CD4-positive, alpha-beta T cell treated with Interleukin-17A for 1 hour (primary cell): Measurements from ENCODE around the gene AFTPH.

Source experiments
- DNase-seq: peaks from one replicate; pipeline ENCODE4 v3.0.0-alpha.2; 2020

The AFTPH gene

DNA sequence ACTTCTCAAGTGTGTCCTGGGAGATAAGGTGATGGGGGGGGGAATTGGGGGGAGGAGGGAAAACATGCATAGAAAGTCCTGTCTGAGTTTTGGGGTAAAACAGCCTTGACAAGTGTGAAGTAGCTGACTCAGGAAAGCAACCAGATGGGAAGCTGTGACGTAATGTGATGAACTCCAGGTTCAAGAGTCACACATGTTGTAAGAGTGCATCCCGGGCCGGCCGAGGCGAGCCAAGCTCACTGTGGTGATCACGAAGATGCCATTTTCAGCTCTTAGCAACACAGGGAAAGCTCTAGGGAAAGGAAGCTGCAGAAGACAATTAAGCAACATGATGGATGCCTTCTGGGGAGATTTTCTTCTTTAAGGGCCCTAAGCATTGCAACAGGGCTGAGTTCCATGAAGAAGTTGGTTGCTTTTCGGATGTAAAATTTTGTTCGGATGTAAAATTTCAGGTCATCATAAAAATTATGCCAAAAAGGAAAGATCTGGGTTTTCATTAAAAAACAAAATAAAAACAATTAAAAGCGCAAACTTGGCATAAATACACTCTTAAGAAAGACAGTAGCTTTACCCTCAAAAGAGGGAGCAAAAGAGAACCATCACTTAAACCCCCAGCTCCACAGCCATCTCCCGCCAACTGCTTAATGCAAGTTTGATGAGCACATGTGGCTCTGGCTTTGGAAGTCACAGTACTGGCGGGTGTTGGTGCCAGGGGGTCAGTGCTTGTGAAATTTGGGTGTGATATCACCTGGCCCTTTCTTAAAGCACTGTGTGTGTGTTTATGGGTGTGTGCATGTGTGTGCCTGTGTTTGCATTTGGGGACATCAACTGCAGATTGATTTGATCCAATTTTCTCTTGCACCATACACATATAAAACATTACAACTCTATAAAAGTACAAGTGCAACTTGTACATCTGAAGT lies 110.5 kb downstream of the AFTPH start:
- DNase-seq, result no peak

DNA sequence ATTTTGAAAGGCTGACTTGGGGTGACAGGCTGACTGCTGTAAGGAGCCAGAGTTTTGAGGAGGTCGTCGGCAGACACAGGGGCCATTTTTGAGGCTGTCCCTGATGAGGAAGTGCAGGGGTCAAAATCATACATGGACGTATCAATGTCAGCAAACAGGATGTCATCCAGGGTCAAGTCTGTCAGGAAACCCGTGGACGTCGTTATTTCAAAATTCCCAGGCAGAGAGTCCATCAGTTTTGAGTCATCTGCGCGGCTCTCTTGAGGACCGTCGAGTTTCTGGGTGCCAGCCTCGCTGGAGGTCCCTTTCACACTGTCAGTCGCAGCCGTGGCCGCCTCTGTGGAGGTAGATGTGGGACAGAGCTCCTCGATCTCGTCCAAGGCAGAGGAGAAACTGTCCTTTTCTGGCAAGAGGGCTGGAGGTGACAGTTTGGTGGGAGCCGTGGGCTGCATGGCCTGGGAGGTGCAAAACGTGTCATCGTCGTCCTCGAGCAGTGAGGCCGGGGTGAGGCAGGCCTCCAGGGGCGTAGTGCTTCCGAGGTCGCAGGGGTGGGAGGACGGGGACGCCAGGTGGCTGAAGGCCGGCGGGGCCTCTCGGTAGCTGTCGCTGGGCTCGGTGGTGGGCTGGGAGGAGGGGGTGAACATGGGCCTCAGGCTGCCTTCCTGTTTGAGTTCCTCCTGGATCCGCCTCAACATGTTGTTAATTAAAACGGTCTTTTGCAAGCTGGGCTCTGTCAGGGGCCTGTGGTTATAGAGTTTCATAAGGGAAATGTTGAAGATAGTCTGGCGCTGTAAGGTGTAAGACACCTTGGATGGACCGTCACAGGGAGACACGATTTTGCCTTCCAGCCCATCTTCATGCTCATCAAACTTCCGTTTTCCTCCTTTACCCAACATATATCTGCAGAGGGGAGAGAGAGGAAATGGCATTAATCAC lies 112.1 kb downstream of the AFTPH start:
- no peak for DNase-seq

DNA sequence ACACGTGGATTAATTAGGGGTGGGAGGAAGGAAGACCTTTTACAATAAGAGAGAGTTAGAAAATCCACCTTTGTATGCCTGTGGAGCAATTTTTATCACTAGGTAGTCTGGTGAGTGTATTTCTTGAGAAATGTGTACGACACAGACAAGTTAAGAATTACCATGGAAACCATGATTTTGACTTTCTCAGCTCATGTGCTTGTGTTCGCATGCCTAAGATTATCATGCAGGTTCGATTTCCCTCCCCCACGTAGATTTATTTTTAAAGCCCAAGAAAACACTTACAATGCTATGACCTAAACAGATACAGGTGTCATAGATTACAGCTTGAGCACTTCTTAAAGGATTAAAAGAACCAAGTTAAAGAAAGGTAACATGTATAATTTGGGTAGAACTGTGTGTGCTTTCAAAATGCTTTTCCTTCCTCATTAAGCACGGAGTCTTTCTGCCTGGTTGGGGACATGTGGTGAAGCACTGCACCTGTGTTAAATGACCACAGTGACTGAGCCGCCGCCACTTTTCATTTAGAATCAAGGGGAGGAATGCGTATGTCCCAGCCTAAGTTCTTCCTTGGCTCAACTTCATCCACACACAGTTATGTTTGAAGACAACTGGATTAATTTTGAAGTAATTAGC lies 113.0 kb downstream of the AFTPH start:
- no peak for DNase-seq

DNA sequence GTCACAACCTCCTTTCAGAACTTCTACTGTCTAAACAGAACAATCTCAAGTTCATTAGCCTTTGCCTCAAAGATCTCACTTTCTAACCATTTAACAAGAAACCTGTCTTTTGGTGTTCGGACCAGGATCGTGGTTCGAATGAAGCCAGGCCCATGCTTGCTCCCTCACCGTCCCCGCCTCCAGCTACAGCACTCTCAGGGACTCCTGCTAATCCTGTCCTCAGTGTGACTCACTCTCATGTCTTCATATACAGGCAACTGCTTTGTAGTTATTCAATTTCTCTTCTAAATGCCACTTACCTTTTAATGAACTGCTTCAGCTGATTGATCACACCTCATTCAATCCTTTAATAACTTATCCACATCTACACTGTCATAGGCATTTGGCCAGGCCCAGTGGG lies 113.8 kb downstream of the AFTPH start:
- DNase-seq, result no peak

DNA sequence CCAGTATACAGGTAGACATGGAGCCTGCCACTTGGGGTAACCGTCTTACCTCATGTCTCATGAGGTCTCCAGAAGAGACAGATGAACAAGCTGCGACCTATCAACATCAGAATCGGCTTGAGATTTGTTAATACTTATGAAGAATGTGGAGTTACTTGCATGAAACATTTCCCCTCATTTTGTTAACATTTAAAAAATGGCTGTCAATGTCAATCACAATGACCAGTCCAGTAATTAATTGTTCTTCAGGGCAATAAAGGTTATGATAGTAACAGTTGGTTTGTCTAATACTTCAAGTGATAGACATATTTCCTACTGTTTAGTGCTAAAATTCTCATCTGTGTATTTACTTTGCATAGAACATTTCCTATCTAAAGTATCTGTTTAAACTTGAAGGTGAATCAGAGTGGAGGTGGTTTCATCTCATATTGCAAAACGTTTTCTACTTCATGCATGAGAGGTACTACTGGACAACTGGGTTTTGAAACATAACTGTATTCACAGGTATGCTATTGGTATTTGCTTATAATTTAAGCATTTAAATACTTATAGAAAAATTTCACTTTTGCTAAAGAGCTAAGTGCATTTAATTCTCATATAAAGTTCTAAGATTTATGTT lies 114.5 kb downstream of the AFTPH start:
- no peak for DNase-seq

DNA sequence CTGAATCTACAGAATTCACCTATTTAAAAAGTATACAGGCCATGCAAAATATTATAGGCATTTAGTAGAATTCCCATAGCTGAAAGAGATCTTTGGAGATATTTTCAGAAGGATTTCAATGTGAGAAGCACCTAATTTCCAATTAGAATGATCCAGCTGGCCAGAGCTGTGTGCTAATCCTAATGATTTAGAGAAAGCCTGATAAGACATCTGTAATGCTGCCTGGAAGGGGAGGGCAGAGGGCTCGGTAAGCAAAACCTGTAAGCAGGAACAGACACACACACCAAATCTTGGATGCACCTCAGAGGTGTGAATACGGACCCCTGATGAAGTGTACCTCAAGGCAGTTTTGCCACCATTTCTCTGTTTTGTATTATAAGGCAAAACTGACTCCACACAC lies 115.6 kb downstream of the AFTPH start:
- DNase-seq, result no peak

DNA sequence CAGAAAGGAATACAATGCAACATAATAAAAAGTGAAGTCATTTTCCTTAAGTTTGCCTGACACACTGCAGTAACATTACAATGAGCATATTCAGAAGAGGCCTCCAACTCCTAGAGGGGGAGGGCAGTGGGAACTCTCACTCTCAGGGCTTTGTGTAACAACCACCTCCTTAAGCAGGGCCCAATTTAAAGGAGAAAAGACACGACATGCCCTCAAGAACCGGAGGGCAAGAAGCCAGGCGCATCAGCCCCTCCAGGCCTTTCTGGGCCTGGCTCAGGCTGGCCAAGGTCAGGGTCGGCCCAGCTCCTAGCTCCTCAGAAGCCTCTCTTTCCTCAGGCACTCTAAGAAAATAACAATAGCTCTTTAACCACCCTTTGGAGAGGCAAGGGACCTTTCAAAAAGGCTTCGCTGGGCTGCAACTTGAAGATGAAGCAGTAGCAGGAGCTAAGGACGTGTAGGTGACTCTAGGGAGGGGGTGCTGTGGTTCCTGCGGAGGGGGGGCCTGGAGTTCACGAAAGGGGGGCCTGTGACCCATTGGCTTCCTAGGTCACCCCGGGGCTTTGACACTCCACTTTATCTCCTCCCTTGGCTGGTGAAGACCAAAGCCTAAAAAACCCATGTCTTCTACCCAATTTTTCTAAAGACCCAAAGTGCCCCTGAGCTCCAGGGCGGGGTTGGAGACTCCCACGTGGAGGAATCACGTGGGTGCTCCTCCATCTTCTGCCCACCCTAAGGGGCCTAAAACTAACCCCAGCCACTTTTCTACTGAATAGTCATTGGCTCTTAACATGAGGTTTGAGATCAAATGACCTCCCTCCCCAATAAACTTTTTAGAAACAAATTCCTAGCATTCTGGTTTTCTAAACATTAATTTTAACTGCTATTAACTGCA lies 116.3 kb downstream of the AFTPH start:
- DNase-seq, result no peak

DNA sequence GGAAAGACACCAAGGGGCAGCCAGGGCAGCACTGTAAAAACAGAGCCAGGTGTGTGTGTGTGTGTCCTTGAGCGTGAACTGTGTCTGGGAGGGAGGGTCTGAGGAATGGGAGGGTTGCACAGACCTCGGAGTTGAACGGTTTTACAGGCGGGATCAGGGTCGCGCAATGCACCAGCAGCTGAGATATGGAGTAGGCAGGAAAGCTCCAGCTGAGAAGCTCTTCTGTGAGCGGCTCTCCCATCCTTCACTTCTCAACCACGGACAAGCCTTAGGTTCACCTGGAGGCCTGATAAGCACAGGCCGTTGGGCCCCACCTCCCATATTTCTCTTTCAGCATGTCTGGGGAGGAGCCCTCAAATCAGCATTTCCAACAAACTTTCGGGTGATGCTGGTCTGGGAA lies 117.5 kb downstream of the AFTPH start:
- no peak for DNase-seq
